ENCODE results near the gene ZNF777. TPM values are rescaled to one million over a fixed set of nuclear protein-coding genes. Genes with fewer than 3 reads are reported as not detected.
A peak's percentile ranks its signal among the peaks of the same experiment; 100 is the strongest.

The ZNF777 gene
- total RNA-seq, 1 donor, result 7.2 TPM

- H3K4me3 ChIP-seq (ENCODE audit: low read depth, low read length), result peak overlapping the region; percentile 72
- TF ChIP-seq CTCF (IDR thresholded peaks at IDR 0.05; ENCODE audit: insufficient read depth, low read length), result no peak
- no peak for DNase-seq (ENCODE audit: low read depth)
These were observed 1.7 kb downstream of the ZNF777 start for GRCh38 chr7:149459201-149459539.

GRCh38 chr7:149458235-149458634 is 2.6 kb downstream of the ZNF777 start:
- peak overlapping the region; percentile 72 for H3K4me3 ChIP-seq (ENCODE audit: low read depth, low read length)
- DNase-seq (ENCODE audit: low read depth), result no peak
- TF ChIP-seq CTCF (IDR thresholded peaks at IDR 0.05; ENCODE audit: insufficient read depth, low read length), result no peak

- no peak for DNase-seq (ENCODE audit: low read depth)
- no peak overlapping the region for H3K4me3 ChIP-seq (ENCODE audit: low read depth, low read length)
- TF ChIP-seq CTCF (IDR thresholded peaks at IDR 0.05; ENCODE audit: insufficient read depth, low read length), result no peak
These were observed 3.1 kb downstream of the ZNF777 start for GRCh38 chr7:149457766-149458165.

GRCh38 chr7:149456506-149457421 is 4.1 kb downstream of the ZNF777 start:
- TF ChIP-seq CTCF (IDR thresholded peaks at IDR 0.05; ENCODE audit: insufficient read depth, low read length), result no peak
- DNase-seq (ENCODE audit: low read depth), result no peak

GRCh38 chr7:149455175-149455950 is 5.5 kb downstream of the ZNF777 start:
- TF ChIP-seq CTCF (IDR thresholded peaks at IDR 0.05; ENCODE audit: insufficient read depth, low read length), result no peak
- no peak overlapping the region for H3K4me3 ChIP-seq (ENCODE audit: low read depth, low read length)
- DNase-seq (ENCODE audit: low read depth), result no peak

More at GRCh38 chr7:149456506-149457421, 4.1 kb downstream of the ZNF777 start:
- no peak overlapping the region for H3K4me3 ChIP-seq (ENCODE audit: low read depth, low read length)

- H3K4me3 ChIP-seq (ENCODE audit: low read depth, low read length), result no peak overlapping the region
- no peak for DNase-seq (ENCODE audit: low read depth)
- no peak for TF ChIP-seq CTCF (IDR thresholded peaks at IDR 0.05; ENCODE audit: insufficient read depth, low read length)
These were observed 6.1 kb downstream of the ZNF777 start for GRCh38 chr7:149454750-149455149.
